RWPE2 (cell line): ENCODE results near the gene SLC19A1.
A peak's percentile ranks its signal among the peaks of the same experiment; 100 is the strongest.

Experiments used
- ATAC-seq: fragments of 200-7000 bp; cut with Tn5 transposase; 3 replicates; pipeline ENCODE4 v1.9.1; 2021; ENCODE audit warnings: low read depth
- DNase-seq: peaks from one replicate; pipeline ENCODE4 v3.0.0-alpha.2; 2020; ENCODE audit warnings: low spot score
- H3K27ac ChIP-seq: fragments of 450-650 bp; 2 replicates; pipeline ENCODE4 v1.5.1; 2017; ENCODE audit warnings: mild to moderate bottlenecking; ENCODE audit not compliant: poor library complexity, severe bottlenecking
- H3K27me3 ChIP-seq: fragments of 250-450 bp; sonication (Bioruptor Pico); 2 replicates; pipeline ENCODE4 v1.5.1; 2021; ENCODE audit warnings: mild to moderate bottlenecking, moderate library complexity; ENCODE audit not compliant: insufficient read depth, poor library complexity, severe bottlenecking
- H3K36me3 ChIP-seq: fragments of 250-450 bp; sonication (Bioruptor Pico); 2 replicates; pipeline ENCODE4 v1.5.1; 2020; ENCODE audit warnings: low read depth, mild to moderate bottlenecking, moderate library complexity
- H3K4me1 ChIP-seq: fragments of 250-450 bp; sonication (Bioruptor Pico); 2 replicates; pipeline ENCODE4 v1.5.1; 2021; ENCODE audit warnings: mild to moderate bottlenecking, moderate library complexity; ENCODE audit not compliant: insufficient read depth, poor library complexity, severe bottlenecking
- H3K4me3 ChIP-seq: fragments of 250-450 bp; sonication (Bioruptor Pico); 2 replicates; pipeline ENCODE4 v1.5.1; 2021; ENCODE audit warnings: mild to moderate bottlenecking, moderate library complexity; ENCODE audit not compliant: severe bottlenecking
- H3K9me3 ChIP-seq: fragments of 250-450 bp; sonication (Bioruptor Pico); 2 replicates; pipeline ENCODE4 v1.5.1; 2021; ENCODE audit warnings: mild to moderate bottlenecking, moderate library complexity; ENCODE audit not compliant: severe bottlenecking
- CTCF ChIP-seq: fragments of 450-650 bp; IDR thresholded peaks from one replicate; pipeline ENCODE4 v1.5.1; 2017; ENCODE audit warnings: mild to moderate bottlenecking, moderate library complexity; ENCODE audit not compliant: poor library complexity, severe bottlenecking

Gene SLC19A1

GRCh38 chr21:45513741-45514310 is 28.4 kb downstream of the SLC19A1 start:
- H3K27ac ChIP-seq, result no peak overlapping the region
- no peak overlapping the region for H3K4me3 ChIP-seq
- H3K27me3 ChIP-seq, result no peaks in the 10 kb centered on the region
- peaks cover 3% of the 10 kb centered on the region for H3K4me1 ChIP-seq
- H3K36me3 ChIP-seq, result peaks cover 14% of the 10 kb centered on the region
- H3K9me3 ChIP-seq, result peaks cover 6% of the 10 kb centered on the region
- ATAC-seq (no peak), DNase-seq (peak; percentile 45)
- no peak for TF ChIP-seq CTCF

GRCh38 chr21:45513003-45513717 is 29.1 kb downstream of the SLC19A1 start:
- DNase-seq (peak; percentile 52), ATAC-seq (no peak)
- H3K27ac ChIP-seq, result no peak overlapping the region
- no peaks in the 10 kb centered on the region for H3K9me3 ChIP-seq
- H3K36me3 ChIP-seq, result peaks cover 7% of the 10 kb centered on the region
- no peak for TF ChIP-seq CTCF
- H3K4me3 ChIP-seq, result no peak overlapping the region
- peaks cover 3% of the 10 kb centered on the region for H3K4me1 ChIP-seq
- H3K27me3 ChIP-seq, result no peaks in the 10 kb centered on the region

- no peaks in the 10 kb centered on the region for H3K27me3 ChIP-seq
- no peaks in the 10 kb centered on the region for H3K9me3 ChIP-seq
- peaks cover 3% of the 10 kb centered on the region; the same call in 1 of the 2 replicates for H3K36me3 ChIP-seq
- no peaks in the 10 kb centered on the region for H3K4me1 ChIP-seq
- H3K27ac ChIP-seq, result no peak overlapping the region
- no peak for TF ChIP-seq CTCF
- ATAC-seq (no peak), DNase-seq (peak; percentile 34)
- H3K4me3 ChIP-seq, result no peak overlapping the region
Measured at GRCh38 chr21:45512626-45513002, 29.6 kb downstream of the SLC19A1 start.

GRCh38 chr21:45511661-45512431 is 30.4 kb downstream of the SLC19A1 start:
- Histone ChIP-seq H3K4me1 (no peaks in the 10 kb centered on the region), H3K27ac (no peak overlapping the region), H3K36me3 (no peaks in the 10 kb centered on the region; the same call in 1 of the 2 replicates), H3K4me3 (no peak overlapping the region), H3K9me3 (no peaks in the 10 kb centered on the region), H3K27me3 (no peaks in the 10 kb centered on the region)
- no peak for TF ChIP-seq CTCF
- no peak for ATAC-seq
- peak; percentile 62 for DNase-seq

- no peak for DNase-seq
- Histone ChIP-seq H3K27ac (no peak overlapping the region), H3K4me3 (no peak overlapping the region), H3K36me3 (no peaks in the 10 kb centered on the region), H3K4me1 (no peaks in the 10 kb centered on the region), H3K9me3 (no peaks in the 10 kb centered on the region), H3K27me3 (no peaks in the 10 kb centered on the region)
- ATAC-seq, result no peak
- TF ChIP-seq CTCF, result no peak
Measured at GRCh38 chr21:45511007-45511406, 31.2 kb downstream of the SLC19A1 start.
